GM12891 (cell line): Measurements from ENCODE around the gene RRBP1.

Experiments used
- PAX5 ChIP-seq: IDR thresholded peaks from 2 replicates; pipeline ENCODE4 v1.6.1; 2011; ENCODE audit warnings: low read length, moderate library complexity, mild to moderate bottlenecking; ENCODE audit not compliant: insufficient read depth, severe bottlenecking
- POLR2A ChIP-seq: IDR thresholded peaks from 2 replicates; pipeline ENCODE4 v1.6.1; 2011; ENCODE audit warnings: low read depth, low read length, control low read depth
- POLR2AphosphoS5 ChIP-seq: IDR thresholded peaks from 2 replicates; pipeline ENCODE4 v1.6.1; 2011; ENCODE audit warnings: low read depth, low read length, control low read depth
- SPI1 ChIP-seq: IDR thresholded peaks from 2 replicates; pipeline ENCODE4 v1.6.1; 2011; ENCODE audit warnings: low read depth, low read length, control low read depth
- TAF1 ChIP-seq: IDR thresholded peaks from 2 replicates; pipeline ENCODE4 v1.6.1; 2011; ENCODE audit warnings: low read depth, low read length, control low read depth

DNA sequence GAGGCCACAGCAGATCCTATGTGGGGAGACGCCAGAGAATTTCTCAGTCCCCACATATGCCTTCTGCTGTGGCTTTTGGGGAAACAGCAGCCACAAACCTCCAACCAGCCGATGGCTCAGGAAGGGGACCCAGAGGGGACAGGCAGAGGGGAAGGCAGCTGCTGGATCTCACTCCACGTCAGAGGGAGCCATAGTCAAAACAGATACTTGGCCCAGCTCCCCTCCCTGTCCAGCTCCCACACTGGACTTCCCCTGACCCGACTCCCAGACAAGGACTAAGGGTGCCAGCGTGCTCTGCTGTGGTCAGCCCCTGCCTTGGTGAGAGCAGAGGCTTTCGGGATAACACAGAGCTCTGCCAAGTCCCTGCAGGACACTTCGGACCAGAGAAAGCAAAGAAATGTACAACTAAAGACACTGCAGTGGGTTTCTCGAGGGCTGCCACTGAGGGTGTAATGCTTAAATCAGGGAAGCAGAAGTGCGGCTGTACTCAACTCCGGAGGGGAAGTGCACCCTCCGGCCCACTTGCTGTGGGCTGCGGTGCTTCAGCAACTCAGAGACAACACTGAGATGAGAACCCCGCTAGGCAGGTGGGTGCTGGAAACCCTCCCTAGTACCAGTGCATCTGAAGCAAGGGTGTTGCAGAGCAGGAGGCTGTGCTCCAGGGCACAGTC, 47.2 kb downstream of the RRBP1 start:
- TF ChIP-seq POLR2A (no peak), POLR2AphosphoS5 (no peak), TAF1 (no peak), PAX5 (no peak), SPI1 (peak; percentile 60)
